Breast epithelium (tissue), 4 donors: ENCODE measurements around the gene UGT1A10. TPM values are rescaled to one million over a fixed set of nuclear protein-coding genes. Genes with fewer than 3 reads are reported as not detected.

Experiments used
- DNase-seq, 2 donors: peaks; one replicate each; pipeline ENCODE4 v3.0.0-alpha.2; 2019; ENCODE audit warnings: low spot score in 2 of 2
- H3K27ac ChIP-seq, 2 donors: fragments of 200-600 bp; sonication (generic) in 1 of 2; one replicate each; pipeline ENCODE4 v1.5.1; 2016 to 2019; ENCODE audit warnings: mild to moderate bottlenecking in 1 of 2
- H3K27me3 ChIP-seq, 2 donors: fragments of 200-600 bp; sonication (generic) in 1 of 2; one replicate each; pipeline versions ENCODE4 v1.5.1 to v1.6.0; 2017 to 2019; ENCODE audit warnings: control low read depth in 1 of 2, mild to moderate bottlenecking in 1 of 2
- H3K36me3 ChIP-seq: fragments of 200-600 bp; one replicate; pipeline ENCODE4 v1.5.1; 2019
- H3K4me1 ChIP-seq, 2 donors: fragments of 200-600 bp; sonication (generic); one replicate each; pipeline ENCODE4 v1.5.1; 2016 to 2019; ENCODE audit warnings: control low read depth in 1 of 2
- H3K4me3 ChIP-seq, 3 donors: fragments of 200-600 bp; sonication (generic); 1 replicate in 2 of 3; 2 replicates in 1 of 3; pipeline ENCODE4 v1.5.1; 2016 to 2019; ENCODE audit warnings: mild to moderate bottlenecking in 3 of 3, moderate library complexity in 2 of 3
- H3K9me3 ChIP-seq, 2 donors: fragments of 200-600 bp; sonication (generic) in 1 of 2; one replicate each; pipeline ENCODE4 v1.5.1; 2016 to 2019; ENCODE audit warnings: control low read depth in 1 of 2
- POLR2A ChIP-seq: fragments of 450-650 bp; IDR thresholded peaks from one replicate; pipeline ENCODE4 v1.6.1; 2016; ENCODE audit warnings: antibody characterized with exemption, mild to moderate bottlenecking, moderate library complexity
- POLR2AphosphoS5 ChIP-seq, 3 donors: sonication (generic); formaldehyde crosslinking; IDR thresholded peaks; one replicate each; pipeline ENCODE4 v1.6.1; 2017; ENCODE audit warnings: antibody characterized with exemption in 3 of 3
- intact Hi-C: fragments of 100-400 bp; cut with DNase I; formaldehyde crosslinking; loops from one replicate; pipeline ENCODE4 v1.15.1; 2023; ENCODE audit warnings: low total_unique reads
- total RNA-seq, 3 donors: library from RNA; depleted of rRNA; stranded (reverse); fragments of >200 nt; gene quantifications; one replicate each; pipeline ENCODE4 v1.1.0, GENCODE V29; 2016
- TF ChIP-seq, protein P1 (sequence below), 3 donors: fragments of 450-650 bp; IDR thresholded peaks; one replicate each; pipeline ENCODE4 v1.5.1; 2016 to 2017; ENCODE audit warnings: antibody characterized with exemption in 3 of 3, mild to moderate bottlenecking in 3 of 3, moderate library complexity in 3 of 3

The UGT1A10 gene
- total RNA-seq, 3 donors from 2014 or later = not detected

DNA sequence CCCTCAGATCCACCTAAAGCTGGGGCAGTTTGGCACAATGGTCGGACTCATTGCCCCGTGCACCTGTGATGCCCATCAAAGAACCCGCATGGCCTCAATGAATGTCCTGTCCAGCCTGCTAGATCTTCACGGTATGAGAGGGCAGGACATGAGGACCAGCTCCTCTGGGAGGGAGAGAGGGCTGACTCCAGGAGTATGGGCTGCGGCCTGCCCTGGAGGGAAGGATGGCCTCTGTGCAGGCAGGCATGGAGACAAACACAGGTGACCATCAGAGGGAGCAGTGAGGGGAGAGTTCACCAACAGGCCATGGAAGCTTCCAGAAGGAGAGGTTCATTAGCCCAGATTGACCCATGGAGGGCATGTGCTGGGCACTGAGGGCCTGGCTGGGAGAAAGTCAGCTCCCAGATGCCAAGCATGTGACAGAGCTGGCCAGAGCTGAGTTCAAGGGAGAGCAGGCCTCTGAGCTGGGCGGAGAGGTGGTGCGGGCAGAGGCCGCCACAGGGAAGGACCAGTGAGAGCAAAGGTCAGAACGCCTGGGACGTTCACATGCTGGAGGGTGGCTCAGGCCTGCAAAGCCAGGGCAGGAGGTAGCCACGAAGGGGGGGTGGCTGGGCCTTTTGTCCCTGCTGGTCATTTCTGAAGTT is 181.9 kb downstream of the UGT1A10 start:
- Histone ChIP-seq H3K36me3 (no peaks in the 10 kb centered on the region), H3K4me1 (no peaks in the 10 kb centered on the region), H3K27ac (no peak overlapping the region), H3K4me3 (no peak overlapping the region), H3K27me3 (no peaks in the 10 kb centered on the region), H3K9me3 (no peaks in the 10 kb centered on the region)
- no peak for DNase-seq
- TF ChIP-seq POLR2AphosphoS5 (IDR thresholded peaks at IDR 0.05) = no peak
- TF ChIP-seq, protein P1, sequence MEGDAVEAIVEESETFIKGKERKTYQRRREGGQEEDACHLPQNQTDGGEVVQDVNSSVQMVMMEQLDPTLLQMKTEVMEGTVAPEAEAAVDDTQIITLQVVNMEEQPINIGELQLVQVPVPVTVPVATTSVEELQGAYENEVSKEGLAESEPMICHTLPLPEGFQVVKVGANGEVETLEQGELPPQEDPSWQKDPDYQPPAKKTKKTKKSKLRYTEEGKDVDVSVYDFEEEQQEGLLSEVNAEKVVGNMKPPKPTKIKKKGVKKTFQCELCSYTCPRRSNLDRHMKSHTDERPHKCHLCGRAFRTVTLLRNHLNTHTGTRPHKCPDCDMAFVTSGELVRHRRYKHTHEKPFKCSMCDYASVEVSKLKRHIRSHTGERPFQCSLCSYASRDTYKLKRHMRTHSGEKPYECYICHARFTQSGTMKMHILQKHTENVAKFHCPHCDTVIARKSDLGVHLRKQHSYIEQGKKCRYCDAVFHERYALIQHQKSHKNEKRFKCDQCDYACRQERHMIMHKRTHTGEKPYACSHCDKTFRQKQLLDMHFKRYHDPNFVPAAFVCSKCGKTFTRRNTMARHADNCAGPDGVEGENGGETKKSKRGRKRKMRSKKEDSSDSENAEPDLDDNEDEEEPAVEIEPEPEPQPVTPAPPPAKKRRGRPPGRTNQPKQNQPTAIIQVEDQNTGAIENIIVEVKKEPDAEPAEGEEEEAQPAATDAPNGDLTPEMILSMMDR (IDR thresholded peaks at IDR 0.05) = no peak
- no peak for TF ChIP-seq POLR2A
- intact Hi-C loops = loop anchor here (5.0 kb wide), 1 partner anchor 64 kb away; no protein-coding TSS in a partner anchor

DNA sequence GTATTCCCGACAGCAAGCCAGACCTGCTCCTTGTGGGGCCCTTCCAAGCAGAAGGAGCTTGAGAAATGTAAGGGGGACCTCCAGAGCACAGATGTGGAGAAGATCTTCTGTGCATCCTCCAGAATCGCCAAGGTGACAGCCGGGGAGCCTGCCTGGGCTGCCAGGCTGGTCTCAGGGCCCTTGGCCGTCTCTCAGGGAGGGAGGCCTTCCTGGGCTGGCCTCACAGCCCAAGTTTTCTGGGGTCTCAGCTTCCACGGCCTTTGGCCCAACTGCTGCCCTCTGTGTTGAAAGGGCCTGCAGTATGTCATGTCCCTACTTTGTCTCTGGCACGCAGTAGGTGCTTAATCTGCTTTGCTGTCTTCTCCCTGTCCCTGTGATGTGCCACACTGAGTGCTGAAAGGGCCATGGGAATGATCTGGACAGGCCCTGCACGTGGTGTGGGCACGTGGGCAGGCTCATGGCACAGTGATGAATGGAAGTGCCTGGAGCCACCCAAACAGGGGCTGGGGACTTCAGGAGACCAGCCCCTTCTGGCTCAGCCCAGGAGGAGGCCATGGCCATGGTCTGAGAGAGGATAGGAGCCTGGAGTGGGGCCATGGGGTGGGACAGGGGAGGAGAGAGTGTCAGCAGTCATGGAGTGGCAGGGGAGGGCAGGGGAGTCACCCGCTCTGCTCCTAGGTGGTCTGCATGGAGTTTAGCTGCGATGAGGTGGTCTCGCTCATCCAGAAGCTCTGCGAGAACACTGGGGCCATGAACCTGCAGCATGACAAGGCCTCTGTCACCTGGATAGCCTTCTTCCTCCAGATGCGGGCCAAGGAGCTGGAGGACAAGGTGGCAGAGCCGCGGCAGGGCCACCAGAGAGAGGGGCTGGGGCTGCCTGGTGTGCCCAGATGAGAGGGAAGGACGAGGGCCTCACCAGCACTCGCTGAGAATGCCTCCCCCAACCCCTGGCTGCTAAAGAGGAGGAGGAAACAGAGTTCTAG is 182.7 kb downstream of the UGT1A10 start:
- Histone ChIP-seq H3K9me3 (no peaks in the 10 kb centered on the region), H3K4me1 (no peaks in the 10 kb centered on the region), H3K27ac (no peak overlapping the region), H3K27me3 (no peaks in the 10 kb centered on the region), H3K4me3 (no peak overlapping the region), H3K36me3 (no peaks in the 10 kb centered on the region)
- no peak for DNase-seq
- intact Hi-C loops = loop anchor here (5.0 kb wide), 1 partner anchor 63 kb away; no protein-coding TSS in a partner anchor
- TF ChIP-seq POLR2AphosphoS5 (IDR thresholded peaks at IDR 0.05) (no peak), POLR2A (no peak)
- TF ChIP-seq, protein P1 (IDR thresholded peaks at IDR 0.05) = no peak

DNA sequence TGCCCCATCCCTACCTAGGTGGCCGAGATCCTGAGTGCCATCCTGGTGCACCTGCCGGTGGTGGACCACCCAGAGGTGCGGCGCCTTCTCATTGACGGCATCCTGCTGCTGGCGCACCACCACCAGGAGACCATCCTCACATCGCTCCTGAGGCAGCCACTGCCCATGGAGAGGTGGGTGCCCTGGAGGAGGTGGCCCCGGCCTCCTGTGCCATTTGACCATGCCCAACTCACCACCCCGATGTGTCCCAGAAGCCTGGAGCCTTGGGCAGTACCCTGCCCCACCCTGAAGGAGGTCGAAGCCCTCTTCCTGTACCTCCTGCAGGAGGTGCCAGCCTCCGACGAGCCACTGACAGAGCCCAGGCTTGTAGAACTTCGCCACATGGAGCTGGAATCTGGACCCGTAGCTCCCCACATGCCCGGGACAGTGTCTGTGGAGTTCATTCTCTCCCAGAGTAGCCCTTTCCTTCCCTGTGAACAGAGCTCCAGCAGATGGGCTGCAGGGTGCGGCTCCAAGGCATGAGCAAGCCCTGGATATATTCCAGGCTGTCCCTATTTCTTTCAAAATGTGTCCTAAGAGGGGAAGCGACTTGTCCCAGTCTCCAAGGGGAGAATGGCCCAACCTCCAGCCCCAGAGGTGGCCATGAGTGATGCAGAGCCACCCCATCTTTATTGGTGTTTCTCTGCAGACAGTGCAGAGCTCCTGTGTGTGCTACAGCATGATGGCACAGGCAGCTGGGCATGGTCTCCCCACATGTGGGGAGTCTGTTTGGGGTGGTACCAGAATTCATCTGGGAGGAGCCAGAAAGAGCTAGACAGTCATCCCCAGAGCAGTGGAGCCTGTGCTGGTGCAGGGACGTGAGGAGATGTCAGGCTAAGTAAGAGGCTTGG is 183.9 kb downstream of the UGT1A10 start:
- DNase-seq = no peak
- intact Hi-C loops = loop anchor here (5.0 kb wide), 1 partner anchor 62 kb away; no protein-coding TSS in a partner anchor

DNA sequence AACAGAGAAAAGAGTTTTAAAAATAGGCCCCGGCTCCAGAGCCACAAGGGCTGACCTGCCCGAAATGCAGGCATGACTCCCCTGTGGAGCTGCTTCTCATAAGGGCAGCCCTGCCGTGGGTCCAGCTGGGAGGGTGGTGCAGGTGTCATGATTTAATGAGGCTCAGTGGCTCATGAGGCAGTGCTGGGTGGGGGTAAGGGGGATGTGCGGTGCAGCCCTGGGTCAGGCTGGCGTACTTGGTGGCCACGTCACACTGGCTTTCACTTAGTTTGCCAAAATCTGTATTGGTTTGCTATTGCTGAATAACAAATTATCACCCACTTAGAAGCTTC is 184.5 kb downstream of the UGT1A10 start:
- DNase-seq = no peak
- Histone ChIP-seq H3K4me3 (no peak overlapping the region), H3K27ac (no peak overlapping the region), H3K9me3 (no peaks in the 10 kb centered on the region), H3K27me3 (no peaks in the 10 kb centered on the region), H3K4me1 (no peaks in the 10 kb centered on the region), H3K36me3 (no peaks in the 10 kb centered on the region)
- intact Hi-C loops = no loop called here
- TF ChIP-seq, protein P1 (IDR thresholded peaks at IDR 0.05) = no peak
- TF ChIP-seq POLR2A (no peak), POLR2AphosphoS5 (IDR thresholded peaks at IDR 0.05) (no peak)

More for the DNA sequence above, 183.9 kb downstream of the UGT1A10 start:
- TF ChIP-seq POLR2AphosphoS5 (IDR thresholded peaks at IDR 0.05) (no peak), POLR2A (no peak)
- H3K36me3 ChIP-seq = no peaks in the 10 kb centered on the region
- no peaks in the 10 kb centered on the region for H3K4me1 ChIP-seq
- H3K27me3 ChIP-seq = no peaks in the 10 kb centered on the region
- H3K4me3 ChIP-seq = no peak overlapping the region
- H3K27ac ChIP-seq = no peak overlapping the region
- no peaks in the 10 kb centered on the region for H3K9me3 ChIP-seq

DNA sequence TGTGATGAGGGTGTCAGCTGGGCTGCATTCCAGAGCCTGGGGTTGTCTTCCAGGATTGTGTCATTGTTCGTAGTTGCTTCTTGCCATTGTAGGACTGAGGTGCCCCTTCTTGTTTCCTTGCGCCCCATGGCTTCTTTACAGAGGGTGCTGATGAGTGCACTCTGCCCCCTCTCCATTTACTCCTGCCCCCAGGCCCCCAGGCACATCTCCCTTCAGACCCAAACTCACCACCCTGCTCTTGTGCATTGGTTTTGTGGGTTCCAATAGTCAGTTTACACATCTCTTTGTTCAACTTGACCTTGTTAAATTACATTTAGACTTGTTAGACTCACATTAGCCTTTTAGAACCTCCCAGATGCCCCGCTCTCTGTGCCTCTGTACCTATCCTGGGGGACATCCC is 184.9 kb downstream of the UGT1A10 start:
- no peaks in the 10 kb centered on the region for H3K36me3 ChIP-seq
- H3K9me3 ChIP-seq = no peaks in the 10 kb centered on the region
- H3K4me1 ChIP-seq = no peaks in the 10 kb centered on the region
- no peak for DNase-seq
- TF ChIP-seq POLR2AphosphoS5 (IDR thresholded peaks at IDR 0.05) (no peak), POLR2A (no peak)
- TF ChIP-seq, protein P1 (IDR thresholded peaks at IDR 0.05) = no peak
- H3K27ac ChIP-seq = no peak overlapping the region
- intact Hi-C loops = no loop called here
- no peak overlapping the region for H3K4me3 ChIP-seq
- H3K27me3 ChIP-seq = no peaks in the 10 kb centered on the region
